HepG2 (cell line): ENCODE measurements around the gene TRPV4. TPM values are rescaled to one million over a fixed set of nuclear protein-coding genes. Genes with fewer than 3 reads are reported as not detected.

Source experiments
- ATRX ChIP-seq: sonication (generic); formaldehyde crosslinking; IDR thresholded peaks from 2 replicates; pipeline ENCODE4 v1.4.0; 2020; ENCODE audit warnings: missing genetic modification reagents, borderline replicate concordance
- GPN1 ChIP-seq: sonication (generic); formaldehyde crosslinking; IDR thresholded peaks from 2 replicates; pipeline ENCODE4 v1.5.1; 2020; ENCODE audit warnings: missing genetic modification reagents, borderline replicate concordance
- KDM2A ChIP-seq: sonication (generic); formaldehyde crosslinking; IDR thresholded peaks from 2 replicates; pipeline ENCODE4 v1.4.0; 2020; ENCODE audit warnings: low read depth, missing genetic modification reagents, borderline replicate concordance
- KDM5B ChIP-seq: sonication (generic); formaldehyde crosslinking; IDR thresholded peaks from 2 replicates; pipeline ENCODE4 v1.4.0; 2020; ENCODE audit warnings: missing genetic modification reagents, mild to moderate bottlenecking, borderline replicate concordance
- MED1 ChIP-seq: sonication (generic); formaldehyde crosslinking; IDR thresholded peaks from 2 replicates; pipeline ENCODE4 v1.4.0; 2020; ENCODE audit warnings: missing genetic modification reagents
- PAXIP1 ChIP-seq: sonication (generic); formaldehyde crosslinking; conservative IDR thresholded peaks from 2 replicates; pipeline ENCODE4 v1.4.0; 2020; ENCODE audit warnings: mild to moderate bottlenecking, missing genetic modification reagents, moderate library complexity
- RELA ChIP-seq: sonication (generic); formaldehyde crosslinking; IDR thresholded peaks from 2 replicates; pipeline ENCODE4 v1.4.0; 2020; ENCODE audit warnings: missing genetic modification reagents
- SKI ChIP-seq: fragments of 450-650 bp; IDR thresholded peaks from one replicate; pipeline ENCODE4 v1.6.1; 2018; ENCODE audit warnings: mild to moderate bottlenecking; ENCODE audit not compliant: partially characterized antibody
- TSC22D2 ChIP-seq: sonication (generic); formaldehyde crosslinking; IDR thresholded peaks from 2 replicates; pipeline ENCODE4 v1.5.1; 2020; ENCODE audit warnings: missing genetic modification reagents, mild to moderate bottlenecking, borderline replicate concordance
- XRCC5 ChIP-seq: fragments of 200-400 bp; formaldehyde crosslinking; optimal IDR thresholded peaks from 2 replicates; pipeline ENCODE3; 2017; ENCODE audit warnings: mild to moderate bottlenecking, low read length
- ZFX ChIP-seq: sonication (generic); formaldehyde crosslinking; IDR thresholded peaks from 2 replicates; pipeline ENCODE4 v1.4.0; 2020; ENCODE audit warnings: mild to moderate bottlenecking, low read depth, missing genetic modification reagents, moderate library complexity
- ZNF263 ChIP-seq: sonication (generic); formaldehyde crosslinking; IDR thresholded peaks from 2 replicates; pipeline ENCODE4 v1.4.0; 2020; ENCODE audit warnings: missing genetic modification reagents
- ZNF580 ChIP-seq: IDR thresholded peaks from 2 replicates; pipeline ENCODE4 v1.6.1; 2016; ENCODE audit warnings: low read depth, borderline replicate concordance
- ZNF670 ChIP-seq: sonication (generic); formaldehyde crosslinking; IDR thresholded peaks from 2 replicates; pipeline ENCODE4 v1.8.0; 2022; ENCODE audit warnings: mild to moderate bottlenecking, missing genetic modification reagents, borderline replicate concordance
- polyA plus RNA-seq, 8 experiments: library from polyadenylated mRNA; depleted of rRNA in 3 of 8; stranded (reverse) in 7 of 8; unstranded in 1 of 8; fragments of >200 nt; fragmentation: Illumina TruSeq in 4 of 8; extraction: Trizol in 4 of 8; gene quantifications; 2 replicates each; pipeline versions ENCODE4 v1.2.1 to v1.2.3, GENCODE V29; 2011 to 2016; ENCODE audit warnings: low read depth in 4 of 8, missing spikeins in 1 of 8, mixed read lengths in 1 of 8; ENCODE audit not compliant: insufficient read depth in 1 of 8
- total RNA-seq, 5 experiments: library from RNA; depleted of rRNA; stranded (reverse); fragments of >200 nt; fragmentation: Illumina TruSeq; extraction: Trizol; gene quantifications; 2 replicates each; pipeline ENCODE4 v1.2.3, GENCODE V29; 2016; ENCODE audit warnings: low read depth in 1 of 5
- TF ChIP-seq, protein P1 (sequence below): sonication (generic); formaldehyde crosslinking; IDR thresholded peaks from 2 replicates; pipeline ENCODE4 v1.4.0; 2020; ENCODE audit warnings: mild to moderate bottlenecking, missing genetic modification reagents
- TF ChIP-seq, protein P2 (sequence below): sonication (generic); formaldehyde crosslinking; IDR thresholded peaks from 2 replicates; pipeline ENCODE4 v1.4.0; 2020; ENCODE audit warnings: missing genetic modification reagents, mild to moderate bottlenecking, borderline replicate concordance
- TF ChIP-seq, protein P3 (sequence below): sonication (generic); formaldehyde crosslinking; IDR thresholded peaks from 2 replicates; pipeline ENCODE4 v1.9.0; 2021; ENCODE audit warnings: missing genetic modification reagents, borderline replicate concordance

The TRPV4 gene
- total and polyA plus RNA-seq, 2 of the 13 experiments (the other 11 are each of a cell fraction or from before 2014, with no cell fraction given) = 0.66 to 4.7 TPM

- TF ChIP-seq ATRX (CRISPR knock-in tag) (no peak), ZNF670 (CRISPR knock-in tag) (no peak), RELA (CRISPR knock-in tag) (no peak), ZNF263 (CRISPR knock-in tag) (0 out of 2 replicates have a peak, but pooled peaks have one; percentile 38), GPN1 (CRISPR knock-in tag) (no peak), ZFX (no peak), KDM2A (CRISPR knock-in tag) (peak; percentile 48; the same call in 1 of the 2 replicates), TSC22D2 (0 out of 2 replicates have a peak, but pooled peaks have one; percentile 66), PAXIP1 (CRISPR knock-in tag) (no peak), KDM5B (0 out of 2 replicates have a peak, but pooled peaks have one; percentile 18), MED1 (no peak), SKI (no peak), XRCC5 (peak; percentile 52), ZNF580 (peak; percentile 57; the same call in 1 of the 2 replicates)
- TF ChIP-seq, protein P1, sequence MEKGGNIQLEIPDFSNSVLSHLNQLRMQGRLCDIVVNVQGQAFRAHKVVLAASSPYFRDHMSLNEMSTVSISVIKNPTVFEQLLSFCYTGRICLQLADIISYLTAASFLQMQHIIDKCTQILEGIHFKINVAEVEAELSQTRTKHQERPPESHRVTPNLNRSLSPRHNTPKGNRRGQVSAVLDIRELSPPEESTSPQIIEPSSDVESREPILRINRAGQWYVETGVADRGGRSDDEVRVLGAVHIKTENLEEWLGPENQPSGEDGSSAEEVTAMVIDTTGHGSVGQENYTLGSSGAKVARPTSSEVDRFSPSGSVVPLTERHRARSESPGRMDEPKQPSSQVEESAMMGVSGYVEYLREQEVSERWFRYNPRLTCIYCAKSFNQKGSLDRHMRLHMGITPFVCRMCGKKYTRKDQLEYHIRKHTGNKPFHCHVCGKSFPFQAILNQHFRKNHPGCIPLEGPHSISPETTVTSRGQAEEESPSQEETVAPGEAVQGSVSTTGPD (CRISPR knock-in tag) = no peak
- TF ChIP-seq, protein P2, sequence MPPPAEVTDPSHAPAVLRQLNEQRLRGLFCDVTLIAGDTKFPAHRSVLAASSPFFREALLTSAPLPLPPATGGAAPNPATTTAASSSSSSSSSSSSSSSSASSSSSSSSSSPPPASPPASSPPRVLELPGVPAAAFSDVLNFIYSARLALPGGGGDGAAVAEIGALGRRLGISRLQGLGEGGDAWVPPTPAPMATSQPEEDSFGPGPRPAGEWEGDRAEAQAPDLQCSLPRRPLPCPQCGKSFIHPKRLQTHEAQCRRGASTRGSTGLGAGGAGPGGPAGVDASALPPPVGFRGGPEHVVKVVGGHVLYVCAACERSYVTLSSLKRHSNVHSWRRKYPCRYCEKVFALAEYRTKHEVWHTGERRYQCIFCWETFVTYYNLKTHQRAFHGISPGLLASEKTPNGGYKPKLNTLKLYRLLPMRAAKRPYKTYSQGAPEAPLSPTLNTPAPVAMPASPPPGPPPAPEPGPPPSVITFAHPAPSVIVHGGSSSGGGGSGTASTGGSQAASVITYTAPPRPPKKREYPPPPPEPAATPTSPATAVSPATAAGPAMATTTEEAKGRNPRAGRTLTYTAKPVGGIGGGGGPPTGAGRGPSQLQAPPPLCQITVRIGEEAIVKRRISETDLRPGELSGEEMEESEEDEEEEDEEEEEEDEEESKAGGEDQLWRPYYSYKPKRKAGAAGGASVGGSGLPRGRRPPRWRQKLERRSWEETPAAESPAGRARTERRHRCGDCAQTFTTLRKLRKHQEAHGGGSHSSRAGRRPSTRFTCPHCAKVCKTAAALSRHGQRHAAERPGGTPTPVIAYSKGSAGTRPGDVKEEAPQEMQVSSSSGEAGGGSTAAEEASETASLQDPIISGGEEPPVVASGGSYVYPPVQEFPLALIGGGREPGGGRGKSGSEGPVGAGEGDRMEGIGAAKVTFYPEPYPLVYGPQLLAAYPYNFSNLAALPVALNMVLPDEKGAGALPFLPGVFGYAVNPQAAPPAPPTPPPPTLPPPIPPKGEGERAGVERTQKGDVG = no peak
- TF ChIP-seq, protein P3, sequence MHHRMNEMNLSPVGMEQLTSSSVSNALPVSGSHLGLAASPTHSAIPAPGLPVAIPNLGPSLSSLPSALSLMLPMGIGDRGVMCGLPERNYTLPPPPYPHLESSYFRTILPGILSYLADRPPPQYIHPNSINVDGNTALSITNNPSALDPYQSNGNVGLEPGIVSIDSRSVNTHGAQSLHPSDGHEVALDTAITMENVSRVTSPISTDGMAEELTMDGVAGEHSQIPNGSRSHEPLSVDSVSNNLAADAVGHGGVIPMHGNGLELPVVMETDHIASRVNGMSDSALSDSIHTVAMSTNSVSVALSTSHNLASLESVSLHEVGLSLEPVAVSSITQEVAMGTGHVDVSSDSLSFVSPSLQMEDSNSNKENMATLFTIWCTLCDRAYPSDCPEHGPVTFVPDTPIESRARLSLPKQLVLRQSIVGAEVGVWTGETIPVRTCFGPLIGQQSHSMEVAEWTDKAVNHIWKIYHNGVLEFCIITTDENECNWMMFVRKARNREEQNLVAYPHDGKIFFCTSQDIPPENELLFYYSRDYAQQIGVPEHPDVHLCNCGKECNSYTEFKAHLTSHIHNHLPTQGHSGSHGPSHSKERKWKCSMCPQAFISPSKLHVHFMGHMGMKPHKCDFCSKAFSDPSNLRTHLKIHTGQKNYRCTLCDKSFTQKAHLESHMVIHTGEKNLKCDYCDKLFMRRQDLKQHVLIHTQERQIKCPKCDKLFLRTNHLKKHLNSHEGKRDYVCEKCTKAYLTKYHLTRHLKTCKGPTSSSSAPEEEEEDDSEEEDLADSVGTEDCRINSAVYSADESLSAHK (CRISPR knock-in tag) = no peak
Observed at GRCh38 chr12:109775172-109775881, 57.9 kb downstream of the TRPV4 start (continued).
